H1 (cell line): Measurements from ENCODE around the gene TOMM40L.
A peak's percentile ranks its signal among the peaks of the same experiment; 100 is the strongest.

Experiments used
- FOSL1 ChIP-seq: IDR thresholded peaks from 2 replicates; pipeline ENCODE4 v1.6.1; 2011; ENCODE audit warnings: mild to moderate bottlenecking, low read depth, low read length, moderate library complexity; ENCODE audit not compliant: insufficient read depth
- JUND ChIP-seq: IDR thresholded peaks from 2 replicates; pipeline ENCODE4 v1.6.1; 2011; ENCODE audit warnings: mild to moderate bottlenecking, improper control_type of control experiment, low read length
- SP1 ChIP-seq: IDR thresholded peaks from 2 replicates; pipeline ENCODE4 v1.6.1; 2011; ENCODE audit warnings: low read depth, low read length
- USF2 ChIP-seq: IDR thresholded peaks from 2 replicates; pipeline ENCODE4 v1.6.1; 2011; ENCODE audit warnings: low read length, improper control_type of control experiment

DNA sequence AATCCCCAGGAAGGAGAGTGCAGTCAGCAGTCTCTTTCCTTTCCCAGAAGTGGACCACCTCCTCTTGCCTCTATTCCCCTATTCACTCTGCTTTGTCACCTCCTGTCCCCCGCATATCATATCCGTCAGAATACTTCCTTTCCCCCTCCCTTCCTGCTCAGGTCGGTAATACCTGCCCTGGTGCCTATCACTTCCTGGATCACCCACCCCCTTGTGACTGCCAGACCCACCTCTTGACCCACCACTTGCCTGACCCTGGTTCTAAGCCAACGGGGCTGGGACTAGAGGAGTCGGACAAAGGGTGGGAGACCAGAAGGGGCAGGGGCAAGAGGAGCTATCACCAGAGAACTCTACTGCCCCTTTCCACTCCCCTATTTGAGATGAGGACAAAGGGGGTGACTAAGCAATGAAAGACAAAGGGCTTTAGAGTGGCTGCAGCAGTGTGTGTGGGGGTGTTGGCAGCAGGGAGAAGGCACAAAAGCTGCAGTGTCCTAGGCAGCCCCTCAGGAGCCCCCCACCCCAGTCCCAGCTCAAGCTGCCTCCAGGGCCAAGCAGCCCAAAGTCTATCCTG lies 25.4 kb upstream of the TOMM40L start:
- TF ChIP-seq JUND (peak; percentile 52; the same call in 1 of the 2 replicates), FOSL1 (no peak), USF2 (no peak), SP1 (peak; percentile 49; the same call in 1 of the 2 replicates)
